ENCODE data around the gene TTLL7.
"Not testable (repeated sequence)": the region's sequence is repeated elsewhere in the genome, so short reads cannot be mapped to it uniquely, and the experiment has no call there.

Gene TTLL7

GRCh38 chr1:83929184-83929583, 69.7 kb downstream of the TTLL7 start:
- DNase-seq, result no peak

DNA sequence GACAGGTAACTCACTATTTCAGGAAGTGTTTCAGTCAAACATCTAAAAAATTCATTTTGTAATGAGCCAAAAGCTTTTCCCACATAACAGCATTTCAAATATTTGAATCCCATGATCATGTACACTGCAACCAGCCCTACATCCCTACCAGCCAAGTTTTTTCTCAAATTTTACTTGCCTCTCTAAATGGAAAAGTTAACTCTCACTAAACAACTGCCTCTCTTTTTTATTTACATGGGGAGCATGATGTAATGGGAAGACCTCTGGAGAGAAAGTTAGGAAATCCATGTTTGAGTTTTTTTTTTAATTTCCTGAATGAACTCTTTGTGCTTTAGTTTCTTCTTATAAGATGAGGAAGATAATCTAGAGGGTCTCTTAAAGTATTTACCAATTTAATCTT, 70.5 kb downstream of the TTLL7 start:
- DNase-seq, result no peak

- DNase-seq, result no peak
Observed at GRCh38 chr1:83927701-83928100, 71.2 kb downstream of the TTLL7 start.

GRCh38 chr1:83927061-83927460, 71.9 kb downstream of the TTLL7 start:
- no peak for DNase-seq

GRCh38 chr1:83923553-83923952, 75.4 kb downstream of the TTLL7 start:
- DNase-seq, result no peak

GRCh38 chr1:83922431-83922830, 76.5 kb downstream of the TTLL7 start:
- DNase-seq, result no peak

- DNase-seq, result no peak
Observed at GRCh38 chr1:83920320-83920719, 78.6 kb downstream of the TTLL7 start.

GRCh38 chr1:83919872-83920271, 79.1 kb downstream of the TTLL7 start:
- DNase-seq, result no peak

GRCh38 chr1:83918688-83919285, 80.1 kb downstream of the TTLL7 start:
- DNase-seq, result no peak

DNA sequence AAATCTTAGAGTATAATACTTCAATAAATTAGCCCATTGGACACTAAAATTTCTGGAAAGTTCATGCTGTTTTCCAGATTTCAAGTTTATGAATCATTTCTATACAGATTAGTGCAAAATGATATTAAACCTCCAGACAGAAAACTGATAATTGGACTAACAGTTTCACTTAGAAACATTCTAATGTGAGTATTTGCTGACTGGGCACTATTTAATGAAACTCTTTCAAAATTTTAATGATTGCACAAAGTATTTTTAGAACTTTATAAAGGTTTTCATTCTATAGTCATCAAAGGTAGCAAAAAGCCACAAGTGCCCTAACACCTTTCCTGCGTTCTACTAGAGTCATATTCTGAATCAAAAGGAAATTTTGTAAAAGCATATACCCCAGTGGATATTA, 81.0 kb downstream of the TTLL7 start:
- DNase-seq, result no peak

- DNase-seq, result not testable (repeated sequence)
Observed at GRCh38 chr1:83916094-83916493, 82.8 kb downstream of the TTLL7 start.

DNA sequence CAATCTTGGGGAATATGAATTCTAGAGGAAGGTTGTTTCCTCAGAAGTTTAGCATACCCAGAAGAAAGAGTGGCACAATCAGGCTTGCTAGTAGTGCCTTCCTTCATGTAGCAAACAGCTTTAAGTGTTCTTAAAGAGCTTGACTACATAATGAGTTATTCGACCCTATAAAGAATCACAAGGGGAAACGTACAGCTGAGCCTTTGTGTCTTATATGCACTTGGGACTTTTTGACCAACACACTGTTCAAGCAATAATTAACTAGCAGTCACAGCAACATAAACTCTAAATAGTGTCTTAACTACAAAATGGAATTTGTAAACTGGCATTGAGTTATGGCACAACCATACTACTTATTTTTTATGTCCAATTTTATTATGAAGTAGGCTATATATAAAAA, 86.1 kb downstream of the TTLL7 start:
- DNase-seq, result no peak

DNA sequence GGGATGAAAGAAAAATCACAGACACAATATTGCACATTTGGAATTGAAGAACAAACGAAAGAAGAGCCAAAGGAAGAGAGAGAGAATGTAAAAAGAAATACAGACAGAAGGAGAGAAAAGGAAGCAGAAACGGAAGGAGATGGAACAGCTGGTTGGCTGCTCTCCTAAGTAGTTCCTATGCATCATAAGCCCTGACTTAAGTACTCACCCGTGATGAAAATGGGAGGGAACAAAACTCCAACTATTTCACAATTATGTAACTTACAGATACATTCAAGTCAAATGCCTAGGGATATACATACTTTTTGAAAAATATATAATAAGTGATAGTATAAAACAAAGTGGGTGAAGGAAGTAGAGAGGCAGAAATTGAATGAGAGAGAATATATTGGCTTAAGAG, 88.5 kb downstream of the TTLL7 start:
- DNase-seq, result no peak

- no peak for DNase-seq
Observed at GRCh38 chr1:83909687-83910086, 89.2 kb downstream of the TTLL7 start.

DNA sequence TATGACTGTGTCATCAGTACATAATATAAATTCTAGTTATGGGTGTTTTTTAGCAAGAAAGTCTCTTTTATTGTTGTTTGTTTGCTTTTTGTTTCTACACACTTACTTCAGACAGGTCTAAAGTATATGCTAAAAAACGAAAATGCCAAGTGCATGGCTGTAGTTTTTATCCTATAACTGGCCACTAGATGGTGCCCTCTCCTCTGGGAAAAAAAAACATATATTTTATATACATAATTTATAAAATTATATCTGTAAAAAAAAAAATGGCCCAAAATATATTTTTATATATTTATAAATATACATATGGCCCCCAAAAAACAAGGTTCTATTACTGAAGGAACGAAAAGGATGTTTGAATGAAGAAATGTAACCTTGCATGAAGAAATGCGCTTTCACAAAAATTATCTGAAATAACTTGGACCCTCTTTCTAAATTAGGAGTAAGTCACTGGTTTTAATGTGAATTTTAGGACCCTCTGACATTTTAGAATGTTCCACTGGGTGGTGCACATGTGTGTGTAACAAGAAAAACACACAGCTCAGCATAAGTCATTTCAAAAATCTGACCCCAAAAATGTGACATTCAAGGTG, 93.5 kb downstream of the TTLL7 start:
- no peak for DNase-seq

DNA sequence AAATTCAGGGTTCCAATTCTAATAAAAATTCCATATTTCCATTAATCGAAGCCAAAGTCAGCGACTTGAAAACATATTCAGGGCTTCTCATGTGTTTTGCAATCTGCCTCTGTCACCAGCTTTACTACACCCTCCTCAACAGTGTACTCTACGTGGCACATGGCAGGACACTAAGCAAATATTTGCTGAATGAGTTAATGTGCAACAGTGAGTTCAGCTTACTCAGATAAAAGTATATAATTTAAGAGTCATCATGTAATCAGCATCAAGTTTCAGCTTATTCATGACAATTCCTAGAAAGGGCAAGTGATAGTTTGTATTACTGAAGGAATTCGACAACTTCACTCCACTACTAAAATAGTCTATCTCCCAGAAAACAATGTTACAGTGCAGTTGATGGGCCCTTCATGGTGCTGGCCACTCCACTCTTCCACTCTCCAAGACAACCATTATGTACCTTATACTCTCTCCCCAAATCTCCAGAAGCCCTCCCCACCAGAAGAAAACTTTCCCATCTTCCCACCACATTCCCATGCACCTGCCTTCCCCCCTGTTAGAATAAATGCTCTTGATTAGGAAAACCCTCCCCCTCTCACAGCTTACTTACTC, 97.3 kb downstream of the TTLL7 start:
- peak; percentile 26 for DNase-seq

DNA sequence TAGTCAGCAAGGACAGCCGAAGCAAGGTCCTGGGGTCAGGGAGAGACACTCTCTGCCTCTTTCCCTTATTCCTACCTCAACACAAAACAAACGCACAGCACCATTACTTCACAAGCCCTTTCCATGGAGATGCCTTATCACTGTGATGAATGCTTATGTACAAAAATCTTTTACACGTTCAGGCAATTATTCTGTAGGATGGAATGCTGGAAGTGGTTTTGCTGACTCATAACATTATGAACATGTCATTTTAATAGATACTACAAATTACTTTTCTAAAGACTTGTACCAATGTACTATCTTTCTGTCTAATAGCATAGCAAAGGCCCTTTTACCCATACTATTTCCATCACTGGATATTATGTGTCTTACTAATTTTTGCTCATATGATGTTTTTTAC, 98.4 kb downstream of the TTLL7 start:
- no peak for DNase-seq

DNA sequence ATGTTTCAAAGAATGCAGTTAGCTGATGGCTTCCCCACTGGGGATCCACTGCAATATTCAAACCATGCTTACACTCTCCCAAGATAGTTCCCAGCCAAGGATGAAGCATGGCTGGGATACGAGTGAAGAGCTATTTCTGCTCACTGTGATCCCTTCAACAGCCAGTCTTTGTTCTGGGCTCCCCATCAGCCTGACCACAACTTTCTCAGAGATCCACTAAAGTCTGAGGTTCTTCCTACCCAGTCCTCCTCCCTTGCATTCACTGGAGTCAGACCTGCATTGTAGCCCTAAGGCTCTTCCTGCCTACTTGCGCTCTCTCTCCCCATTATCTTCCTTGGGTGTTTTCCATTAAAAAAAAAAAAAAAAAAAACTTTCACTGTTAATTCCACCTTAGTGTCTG, 101.4 kb downstream of the TTLL7 start:
- DNase-seq, result no peak

DNA sequence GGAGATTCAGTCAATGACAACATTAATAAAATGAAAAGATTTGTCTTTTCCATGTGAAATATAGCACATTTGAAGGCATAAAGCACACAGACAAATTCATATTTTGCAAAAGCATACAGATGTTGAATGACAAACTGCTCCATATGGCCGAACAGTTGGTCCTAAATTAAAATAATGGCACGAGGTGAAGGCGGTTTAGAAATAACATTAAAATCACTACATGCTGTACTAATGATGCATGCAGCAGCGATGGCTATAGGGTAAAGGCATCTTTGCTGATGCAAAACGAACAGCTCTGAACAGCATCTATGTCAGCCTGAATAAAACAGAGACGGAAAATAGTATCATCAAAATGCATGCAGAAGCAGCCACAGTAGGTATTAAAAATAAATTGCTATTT, 102.6 kb downstream of the TTLL7 start:
- DNase-seq, result no peak

GRCh38 chr1:83889707-83890106, 109.2 kb downstream of the TTLL7 start:
- DNase-seq, result no peak

DNA sequence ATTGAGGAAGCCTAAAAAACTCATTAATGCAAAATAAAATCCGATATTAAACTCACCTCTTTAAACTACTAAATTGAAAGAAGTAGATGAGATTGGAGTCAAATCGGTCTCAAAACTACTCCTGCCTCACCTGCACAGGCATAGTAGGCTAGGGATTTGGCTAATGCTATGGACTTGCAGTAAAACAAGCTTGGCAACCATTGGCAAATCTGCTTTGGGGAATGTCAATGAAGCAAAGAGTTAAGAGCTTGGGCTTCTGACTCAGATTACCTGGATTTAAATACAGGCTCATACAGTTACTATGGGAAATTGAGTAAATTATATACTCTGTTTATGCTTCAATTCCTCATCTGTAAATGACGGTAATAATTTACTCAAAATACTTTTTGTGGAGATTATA, 111.4 kb downstream of the TTLL7 start:
- DNase-seq, result no peak

DNA sequence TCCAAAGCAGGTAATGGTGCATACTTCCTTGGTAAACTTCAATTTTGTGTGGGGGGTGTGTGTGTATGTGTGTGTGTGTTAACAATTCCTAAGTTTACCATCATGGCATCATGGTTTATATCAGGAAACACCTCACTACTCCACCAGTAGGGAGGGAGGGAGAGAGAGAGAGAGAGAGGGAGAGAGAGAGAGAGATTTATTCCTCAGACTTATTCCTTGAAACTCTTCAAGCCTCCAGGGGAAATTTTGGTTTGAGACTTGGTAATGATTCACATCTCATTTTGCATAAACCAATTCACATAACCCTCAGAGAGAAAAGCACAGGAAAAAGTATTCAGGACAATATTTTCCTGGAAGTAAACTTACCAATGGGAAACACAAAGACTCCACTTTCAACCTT, 115.0 kb downstream of the TTLL7 start:
- DNase-seq, result no peak

DNA sequence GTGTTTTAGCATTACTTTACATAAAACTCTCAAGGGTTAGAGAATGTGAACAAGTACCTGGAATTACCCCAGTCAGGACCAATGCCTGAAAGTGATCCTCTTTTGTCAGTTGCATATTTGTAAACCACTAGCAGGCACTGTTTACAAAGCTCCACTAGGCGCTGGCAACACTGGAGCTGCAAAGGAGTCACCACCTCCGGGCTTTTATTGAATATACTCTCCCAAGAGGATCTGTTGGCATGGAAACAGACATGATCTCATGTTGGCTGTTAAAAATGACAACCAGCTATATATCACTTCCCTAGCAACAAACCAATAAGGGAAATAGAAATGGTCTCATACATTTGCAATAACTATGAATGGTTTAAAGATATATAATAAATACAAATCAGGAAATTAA, 116.0 kb downstream of the TTLL7 start:
- peak; percentile 97 for DNase-seq

DNA sequence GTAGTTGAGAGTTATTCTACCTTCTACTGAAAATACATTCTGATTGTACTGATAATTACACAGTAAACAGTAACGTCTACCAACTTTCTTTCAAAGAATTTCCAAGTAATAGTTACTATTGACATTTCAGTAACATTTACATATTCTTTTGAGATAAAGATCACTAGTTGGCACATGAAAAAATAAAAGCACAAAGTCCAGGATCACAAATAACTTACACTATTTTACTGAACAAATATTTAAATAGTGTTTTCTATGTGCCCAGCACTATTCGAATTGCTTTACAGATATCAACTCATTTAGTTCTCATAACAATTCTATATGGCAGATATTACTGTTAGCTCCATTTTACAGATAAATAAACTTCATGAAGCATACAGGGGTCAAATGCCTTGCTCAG, 126.4 kb downstream of the TTLL7 start:
- no peak for DNase-seq

DNA sequence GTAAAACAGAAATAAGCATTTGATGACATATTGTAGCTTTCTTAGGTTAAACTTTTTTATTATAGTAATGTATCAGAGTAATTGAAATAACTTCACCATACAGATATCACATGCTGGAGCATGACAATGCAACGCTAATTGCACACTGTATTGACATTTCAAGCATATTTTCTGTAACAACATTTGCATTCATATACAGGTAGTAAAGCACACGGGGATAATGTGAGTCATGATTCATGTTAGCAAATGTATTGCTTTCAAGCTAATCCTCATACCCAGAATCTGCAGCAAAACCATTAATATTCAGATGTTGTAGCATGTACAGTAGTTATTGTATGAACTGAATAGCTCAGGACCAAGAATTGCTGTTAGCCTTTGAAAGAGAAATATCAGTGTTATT, 133.9 kb downstream of the TTLL7 start:
- no peak for DNase-seq

Measured in DMS153 (cell line).